Activated T-helper 9 cell treated with anti-CD3 and anti-CD28 coated beads, Interleukin-2, amount 50 U/mL, for 16 hours (primary cell): Measurements from ENCODE around the gene KCTD12.

Experiments
- DNase-seq: peaks from one replicate; pipeline ENCODE4 v3.0.0-alpha.2; 2020; ENCODE audit warnings: low read depth

KCTD12 gene

DNA sequence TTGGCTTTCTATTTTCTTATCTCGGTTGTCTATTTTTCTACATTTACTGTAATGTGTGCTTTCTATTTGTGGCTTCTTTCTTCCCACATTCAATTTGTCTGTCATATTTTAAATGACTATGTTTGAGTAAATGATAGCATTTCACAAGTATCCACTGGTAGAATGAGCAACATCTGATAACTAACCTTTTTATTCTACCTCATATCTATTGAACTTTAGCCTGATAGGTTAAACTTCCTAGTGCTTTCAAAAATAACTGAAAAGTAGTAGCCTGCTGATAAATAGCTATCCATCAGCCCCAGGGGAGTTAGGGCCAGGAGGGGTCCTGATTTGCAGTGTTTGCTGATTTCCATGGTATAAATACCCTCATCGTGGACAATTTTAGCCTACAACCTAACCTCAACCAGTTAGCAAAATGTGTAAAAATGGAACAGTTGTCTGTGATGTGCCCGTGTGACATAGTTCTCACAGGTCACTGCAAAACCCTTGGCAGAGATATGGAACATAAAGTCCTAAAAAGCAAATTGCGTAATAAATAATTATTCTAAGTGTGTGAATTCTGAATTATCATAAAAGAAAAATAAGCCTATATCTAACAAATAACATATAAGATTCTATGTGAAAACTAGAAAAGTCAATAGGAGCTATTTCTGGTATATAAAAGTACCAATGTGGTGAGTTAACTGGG lies 32.1 kb downstream of the KCTD12 start:
- no peak for DNase-seq

DNA sequence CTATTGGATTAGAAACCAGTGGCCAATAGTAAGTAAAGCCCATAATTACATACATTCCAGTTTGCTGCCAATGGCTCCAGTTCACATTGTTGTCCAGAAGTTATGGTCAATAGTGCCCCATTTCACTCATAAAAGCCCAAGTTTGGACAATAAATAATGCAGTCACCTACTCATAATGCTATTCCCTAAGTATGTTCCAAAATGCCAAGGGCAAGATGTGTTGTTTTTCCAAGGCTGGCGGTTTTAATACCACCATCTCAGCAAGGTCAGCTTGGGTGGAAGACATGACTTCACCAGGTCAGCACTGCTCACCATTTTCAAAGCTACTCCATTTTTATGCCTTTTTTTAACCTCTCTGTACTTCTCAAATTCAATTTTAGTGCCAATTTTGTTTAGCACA lies 32.7 kb downstream of the KCTD12 start:
- no peak for DNase-seq

GRCh38 chr13:76852986-76853385 lies 33.2 kb downstream of the KCTD12 start:
- no peak for DNase-seq

DNA sequence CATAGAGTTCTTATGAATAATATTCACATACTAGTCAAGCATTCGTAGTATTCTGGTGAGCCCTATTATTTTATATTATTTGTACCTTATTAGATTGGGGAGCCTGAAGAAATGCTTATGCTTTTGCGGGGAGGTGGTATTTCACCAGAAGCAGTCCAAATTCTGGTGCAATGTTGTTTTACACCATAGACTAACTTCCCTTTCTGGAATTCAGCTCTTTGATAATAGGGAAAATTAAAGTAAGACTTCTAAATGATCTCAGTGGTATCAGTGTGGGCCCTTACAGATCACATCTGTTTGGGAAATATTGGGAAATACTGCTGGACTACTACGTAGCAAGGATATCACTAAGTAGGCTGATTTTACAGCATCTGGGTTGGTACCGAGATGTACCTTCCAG lies 34.2 kb downstream of the KCTD12 start:
- no peak for DNase-seq

GRCh38 chr13:76849493-76849892 lies 36.7 kb downstream of the KCTD12 start:
- DNase-seq = no peak

DNA sequence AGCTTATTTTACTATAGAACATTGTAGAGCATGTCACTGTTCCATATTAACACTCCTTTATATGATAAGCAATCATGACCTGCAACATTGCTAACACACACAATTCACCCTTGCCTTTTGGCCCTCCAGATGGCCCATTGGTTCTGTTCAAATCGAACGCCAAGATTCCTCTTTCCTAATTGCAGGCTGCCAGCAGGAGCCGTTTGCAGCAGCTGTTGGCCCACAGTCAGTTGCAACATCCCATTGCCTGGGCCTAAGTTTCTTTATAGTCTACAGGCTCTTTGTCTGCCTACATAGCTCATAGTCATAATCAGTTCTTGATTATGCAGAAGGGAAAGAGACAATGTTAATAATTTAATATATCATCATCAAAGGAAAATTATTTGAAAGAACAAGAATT lies 37.6 kb downstream of the KCTD12 start:
- DNase-seq = no peak

DNA sequence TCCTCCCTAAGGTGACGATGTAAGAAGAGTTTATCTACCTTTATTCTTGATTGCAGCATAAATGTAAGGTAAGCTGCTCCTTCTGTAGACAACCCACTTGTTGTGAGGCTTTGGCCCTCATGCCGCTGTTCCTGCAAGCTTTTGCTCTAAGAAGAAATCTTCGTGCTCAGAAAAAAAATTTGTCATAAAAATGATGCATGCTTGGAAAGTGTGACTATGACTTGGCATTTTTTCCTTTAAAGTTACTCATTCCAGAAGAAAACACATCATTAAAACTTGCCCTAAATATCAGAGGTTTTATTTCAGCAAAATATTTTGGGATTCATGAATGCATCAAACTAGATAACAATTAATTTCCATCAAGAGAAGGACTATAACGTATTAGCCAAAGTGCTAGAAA lies 39.8 kb downstream of the KCTD12 start:
- DNase-seq = no peak

DNA sequence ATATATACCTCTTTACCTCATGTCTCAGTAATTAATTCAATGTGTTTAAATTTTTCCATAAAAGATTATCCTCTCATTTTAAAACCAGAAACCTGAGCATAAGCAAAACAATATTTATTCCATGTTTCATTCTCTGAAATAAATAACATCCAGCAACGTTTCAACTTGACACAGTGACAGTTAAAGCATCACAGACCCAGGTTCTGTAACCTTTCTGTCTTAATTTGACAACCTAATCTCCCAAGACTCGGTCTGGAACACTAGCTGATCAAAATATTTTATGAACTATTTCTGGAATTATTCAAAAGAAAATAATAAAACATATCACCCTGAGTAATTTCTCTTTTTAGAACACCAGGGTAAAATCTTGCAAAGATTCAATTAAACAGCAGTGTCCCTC lies 40.3 kb downstream of the KCTD12 start:
- DNase-seq = no peak

DNA sequence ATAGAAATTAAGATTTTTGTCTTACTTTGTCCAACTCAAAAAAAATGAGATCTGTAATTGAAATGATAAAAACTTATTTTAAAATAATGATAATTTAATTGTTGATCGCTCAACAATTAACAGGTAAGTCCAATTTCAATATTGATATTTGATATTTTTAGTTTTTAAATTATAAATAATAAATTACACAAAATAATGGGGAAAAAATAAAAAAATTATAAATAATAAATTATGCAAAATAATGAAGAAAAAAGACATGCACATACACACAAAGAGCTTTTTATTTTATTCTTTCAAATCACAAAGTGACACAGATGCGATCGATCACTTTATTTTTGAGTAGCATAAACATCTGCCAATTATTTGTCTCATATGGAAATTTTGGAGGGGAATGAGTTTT lies 40.8 kb downstream of the KCTD12 start:
- no peak for DNase-seq

- no peak for DNase-seq
These were observed 48.4 kb downstream of the KCTD12 start for GRCh38 chr13:76837801-76838200.

- DNase-seq = no peak
These were observed 49.9 kb downstream of the KCTD12 start for GRCh38 chr13:76836311-76836710.

DNA sequence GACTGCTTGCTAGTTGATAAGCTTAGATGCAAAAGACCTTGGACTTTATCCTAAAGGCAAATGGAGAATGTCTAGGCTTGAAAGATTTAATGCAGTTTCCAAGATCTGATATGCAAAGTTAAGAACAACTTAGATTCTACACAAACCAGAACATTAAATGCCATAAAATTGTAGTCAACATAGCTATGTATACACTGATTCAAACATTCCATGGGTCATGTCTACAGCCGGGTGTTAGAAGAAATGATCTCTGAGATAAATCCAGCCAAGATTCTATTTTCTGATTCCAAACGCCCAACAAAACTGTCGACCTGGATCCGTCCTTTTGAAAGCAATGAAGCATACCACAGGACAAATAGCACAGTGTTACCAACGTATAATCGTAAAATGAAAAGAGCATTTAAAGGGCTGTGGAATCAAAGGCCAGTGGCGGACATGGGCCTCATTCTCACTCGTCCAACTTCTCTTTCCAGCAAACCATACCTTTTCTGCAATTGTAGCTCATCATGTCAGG lies 52.7 kb downstream of the KCTD12 start:
- no peak for DNase-seq

DNA sequence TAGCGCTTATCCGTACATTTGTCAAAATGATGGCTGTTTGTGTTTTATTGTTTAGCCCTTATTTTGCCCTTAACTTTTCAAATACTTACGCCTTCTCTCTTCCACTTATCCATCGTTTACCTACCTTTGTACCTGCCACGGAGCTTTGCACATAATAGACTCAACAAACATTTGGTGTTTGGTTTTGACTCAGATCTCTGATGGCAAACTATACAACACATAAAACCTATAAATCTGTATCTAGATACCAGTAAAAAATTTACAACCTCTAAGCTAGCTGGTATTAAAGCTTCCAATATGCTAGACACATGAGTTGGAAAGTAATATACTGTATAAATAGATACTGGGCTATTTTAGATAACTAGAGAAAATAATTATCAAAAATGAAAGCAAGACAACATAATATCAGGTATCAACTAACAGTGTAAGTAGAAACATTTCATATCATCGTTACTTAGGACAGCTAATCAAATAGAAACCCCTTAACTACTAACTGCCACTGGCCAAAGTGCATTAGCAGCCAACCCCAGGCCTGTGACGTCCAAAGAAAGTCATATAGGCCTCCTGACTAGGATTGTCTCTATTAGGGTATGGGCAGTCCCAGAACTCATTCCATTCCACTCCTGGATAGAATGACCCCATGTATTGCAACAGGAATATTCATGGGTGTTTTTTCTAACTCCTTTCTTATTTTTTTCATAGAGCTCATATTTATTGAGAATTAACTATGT lies 53.8 kb downstream of the KCTD12 start:
- no peak for DNase-seq

- no peak for DNase-seq
These were observed 55.4 kb downstream of the KCTD12 start for GRCh38 chr13:76830805-76831204.
